Lung (tissue), 12 donors: ENCODE measurements around the gene TMC8. TPM values are rescaled to one million over a fixed set of nuclear protein-coding genes. Genes with fewer than 3 reads are reported as not detected.
A peak's percentile ranks its signal among the peaks of the same experiment; 100 is the strongest.

Experiments used
- ATAC-seq: fragments of 200-7000 bp; cut with Tn5 transposase; one replicate; pipeline ENCODE4 v1.9.1; 2020; ENCODE audit warnings: moderate number of reproducible peaks; ENCODE audit not compliant: insufficient read depth, low FRiP score
- DNase-seq, 3 donors: peaks; one replicate each; pipeline ENCODE4 v3.0.0-alpha.2; 2013 to 2017
- H3K27ac ChIP-seq, 2 donors: one replicate each; pipeline ENCODE4 v1.5.1; 2013; ENCODE audit warnings: mild to moderate bottlenecking in 2 of 2, moderate library complexity in 2 of 2, control low read depth in 1 of 2, inconsistent platforms in 1 of 2, low read depth in 1 of 2, low read length in 1 of 2
- H3K27me3 ChIP-seq, 3 donors: one replicate each; pipeline ENCODE4 v1.5.1; 2013; ENCODE audit warnings: low read length in 2 of 3; ENCODE audit not compliant: control insufficient read depth in 3 of 3, insufficient read depth in 3 of 3
- H3K36me3 ChIP-seq, 4 donors: one replicate each; pipeline ENCODE4 v1.5.1; 2013; ENCODE audit warnings: low read length in 4 of 4, mild to moderate bottlenecking in 1 of 4, moderate library complexity in 1 of 4; ENCODE audit not compliant: control insufficient read depth in 4 of 4, insufficient read depth in 4 of 4
- H3K4me1 ChIP-seq, 5 donors: one replicate each; pipeline ENCODE4 v1.5.1; 2013; ENCODE audit warnings: low read length in 5 of 5, mild to moderate bottlenecking in 2 of 5, moderate library complexity in 1 of 5; ENCODE audit not compliant: control insufficient read depth in 5 of 5, insufficient read depth in 5 of 5
- H3K4me3 ChIP-seq: one replicate; pipeline ENCODE4 v1.5.1; 2013; ENCODE audit warnings: mild to moderate bottlenecking, control low read depth, moderate library complexity
- H3K9ac ChIP-seq, 2 donors: one replicate each; pipeline ENCODE4 v1.5.1; 2013; ENCODE audit warnings: low read length in 2 of 2, control low read depth in 1 of 2; ENCODE audit not compliant: insufficient read depth in 1 of 2
- H3K9me3 ChIP-seq, 4 donors: one replicate each; pipeline ENCODE4 v1.5.1; 2013; ENCODE audit warnings: low read length in 3 of 4, mild to moderate bottlenecking in 1 of 4, moderate library complexity in 1 of 4; ENCODE audit not compliant: control insufficient read depth in 4 of 4, insufficient read depth in 3 of 4
- CTCF ChIP-seq: IDR thresholded peaks from 2 replicates; pipeline ENCODE4 v1.5.1; 2012; ENCODE audit warnings: mild to moderate bottlenecking; ENCODE audit errors: control extremely low read depth, extremely low read depth
- WGBS, 2 donors: extraction: QIAGEN DNeasy Blood & Tissue Kit; methylation state at CpG; one replicate each; pipeline ENCODE4 v1.1.7; 2013; 5-methylcytosine and 5-hydroxymethylcytosine counted together
- polyA plus RNA-seq, 2 donors: library from polyadenylated mRNA; stranded (reverse); fragments of 200-250 nt; gene quantifications; one replicate each; pipeline ENCODE4 v1.2.1, GENCODE V29; 2013
- total RNA-seq, 2 donors: library from RNA; depleted of rRNA in 1 of 2; stranded (reverse); fragments of >200 nt in 1 of 2; gene quantifications; one replicate each; pipeline ENCODE4 v1.2.1, GENCODE V29; 2014 to 2021
- donor health status: control.
- donor health status: control.
- donor health status: Bipolar disorder and iron deficiency.
- donor health status: healthy.
- donor health status: DM: yes; HTN: yes; CAD: no.

TMC8 gene
- total and polyA plus RNA-seq, 4 donors, result 15.5 to 28.1 (median 18.5) TPM

DNA sequence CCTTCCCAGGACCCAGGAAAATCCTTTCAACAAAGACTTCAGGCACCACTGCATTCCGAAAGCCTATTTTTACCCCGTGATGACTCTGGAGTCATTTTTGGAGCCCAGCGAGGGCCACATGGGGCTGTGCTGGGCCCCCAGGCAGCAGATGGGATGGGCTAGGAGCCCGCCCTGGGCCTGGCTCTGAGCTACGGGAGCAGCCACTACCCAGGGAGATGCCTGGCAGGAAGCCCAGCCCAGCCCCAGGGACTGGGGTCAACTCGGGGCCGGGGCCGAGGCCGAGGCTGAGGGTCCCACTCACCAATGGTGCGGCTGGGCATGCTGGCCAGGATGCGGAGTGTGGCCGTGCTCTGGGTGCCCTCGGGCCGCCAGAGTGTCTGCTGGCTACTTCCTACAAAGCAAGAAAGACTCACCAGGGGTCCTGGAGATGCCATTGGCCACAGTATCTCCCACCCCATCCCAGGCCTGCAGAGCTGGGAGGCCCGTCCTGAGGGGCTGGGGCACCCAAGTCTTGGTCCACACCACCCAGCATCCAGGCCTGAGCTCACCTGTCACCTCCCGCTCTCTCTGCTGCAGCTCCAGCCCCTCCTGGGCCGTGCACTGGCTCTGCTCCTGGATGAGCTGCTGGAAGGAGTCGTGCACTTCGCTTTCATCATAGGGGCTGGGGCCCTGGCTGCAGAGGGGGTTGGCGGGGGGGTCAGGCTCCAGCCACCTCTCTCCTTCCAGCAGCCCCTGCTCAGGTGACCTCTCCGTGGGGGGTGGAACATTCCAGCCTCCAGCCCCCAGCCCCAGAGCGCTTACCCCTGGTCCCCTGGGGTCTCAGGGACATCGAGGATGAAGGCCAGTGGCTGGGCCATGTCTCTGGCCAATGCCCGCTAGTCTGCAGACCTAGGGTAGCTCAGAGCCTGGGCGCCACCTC, 4.3 kb upstream of the TMC8 start:
- peaks cover 3 to 51% (median 18%) of the 10 kb centered on the region in 5 donors for H3K4me1 ChIP-seq
- H3K9me3 ChIP-seq, result no peaks in the 10 kb centered on the region
- H3K36me3 ChIP-seq, result peaks cover 0 to 48% (median 1%) of the 10 kb centered on the region in 4 donors
- TF ChIP-seq CTCF, result no peak
- H3K9ac ChIP-seq, result peak overlapping the region in 1 of 2 donors; percentile 11
- H3K27ac ChIP-seq, result peak overlapping the region; percentile 7 to 43
- no peak overlapping the region for H3K4me3 ChIP-seq
- no peak for ATAC-seq
- H3K27me3 ChIP-seq, result peaks cover 0 to 3% (median 0%) of the 10 kb centered on the region in 3 donors
- 53 to 62% methylated on average over 24 to 25 of the region's 25 CpGs for WGBS, 2 donors
- peak in 1 of 3 donors; percentile 52 for DNase-seq

- peaks cover 3 to 51% (median 18%) of the 10 kb centered on the region in 5 donors for H3K4me1 ChIP-seq
- ATAC-seq (no peak), DNase-seq (no peak)
- no peak for TF ChIP-seq CTCF
- no peak overlapping the region for H3K9ac ChIP-seq
- H3K9me3 ChIP-seq, result no peaks in the 10 kb centered on the region
- peak overlapping the region; percentile 89 to 93 for H3K27ac ChIP-seq
- WGBS, 2 donors, result 22 to 41% methylated on average over 6 of the region's 6 CpGs
- H3K27me3 ChIP-seq, result peaks cover 0 to 3% (median 0%) of the 10 kb centered on the region in 3 donors
- H3K36me3 ChIP-seq, result peaks cover 0 to 42% (median 1%) of the 10 kb centered on the region in 4 donors
- no peak overlapping the region for H3K4me3 ChIP-seq
Observed at GRCh38 chr17:78126895-78127238, 3.7 kb upstream of the TMC8 start.

- peak overlapping the region; percentile 60 for H3K4me3 ChIP-seq
- H3K36me3 ChIP-seq, result peaks cover 0 to 37% (median 1%) of the 10 kb centered on the region in 4 donors
- no peak for TF ChIP-seq CTCF
- peak overlapping the region in 1 of 2 donors; percentile 73 for H3K9ac ChIP-seq
- 4 to 12% methylated on average over 25 of the region's 25 CpGs for WGBS, 2 donors
- peaks cover 0 to 3% (median 0%) of the 10 kb centered on the region in 3 donors for H3K27me3 ChIP-seq
- H3K27ac ChIP-seq, result peak overlapping the region; percentile 89 to 93
- DNase-seq (peak; percentile 60 to 77 (median 71)), ATAC-seq (peak; percentile 28)
- H3K9me3 ChIP-seq, result no peaks in the 10 kb centered on the region
- H3K4me1 ChIP-seq, result peaks cover 3 to 51% (median 22%) of the 10 kb centered on the region in 5 donors
Observed at GRCh38 chr17:78127239-78127887, 3.2 kb upstream of the TMC8 start.
